Tibial nerve (tissue), 4 donors: ENCODE measurements around the gene SHB.

Experiments
- EP300 ChIP-seq, 2 donors: sonication (generic); formaldehyde crosslinking; IDR thresholded peaks; one replicate each; pipeline ENCODE4 v1.6.1; 2017; ENCODE audit warnings: antibody characterized with exemption in 2 of 2, mild to moderate bottlenecking in 1 of 2
- POLR2A ChIP-seq, 2 donors: fragments of 450-650 bp; IDR thresholded peaks; one replicate each; pipeline ENCODE4 v1.6.1; 2017; ENCODE audit warnings: antibody characterized with exemption in 2 of 2, mild to moderate bottlenecking in 2 of 2, moderate library complexity in 2 of 2
- TF ChIP-seq, protein P1 (sequence below), 5 experiments: fragments of 200-600 bp in 3 of 5; fragments of 450-650 bp in 2 of 5; sonication (generic) in 3 of 5; IDR thresholded peaks; one replicate each; pipeline ENCODE4 v1.5.1; 2016 to 2019; ENCODE audit warnings: antibody characterized with exemption in 5 of 5, mild to moderate bottlenecking in 3 of 5, moderate library complexity in 2 of 5

DNA sequence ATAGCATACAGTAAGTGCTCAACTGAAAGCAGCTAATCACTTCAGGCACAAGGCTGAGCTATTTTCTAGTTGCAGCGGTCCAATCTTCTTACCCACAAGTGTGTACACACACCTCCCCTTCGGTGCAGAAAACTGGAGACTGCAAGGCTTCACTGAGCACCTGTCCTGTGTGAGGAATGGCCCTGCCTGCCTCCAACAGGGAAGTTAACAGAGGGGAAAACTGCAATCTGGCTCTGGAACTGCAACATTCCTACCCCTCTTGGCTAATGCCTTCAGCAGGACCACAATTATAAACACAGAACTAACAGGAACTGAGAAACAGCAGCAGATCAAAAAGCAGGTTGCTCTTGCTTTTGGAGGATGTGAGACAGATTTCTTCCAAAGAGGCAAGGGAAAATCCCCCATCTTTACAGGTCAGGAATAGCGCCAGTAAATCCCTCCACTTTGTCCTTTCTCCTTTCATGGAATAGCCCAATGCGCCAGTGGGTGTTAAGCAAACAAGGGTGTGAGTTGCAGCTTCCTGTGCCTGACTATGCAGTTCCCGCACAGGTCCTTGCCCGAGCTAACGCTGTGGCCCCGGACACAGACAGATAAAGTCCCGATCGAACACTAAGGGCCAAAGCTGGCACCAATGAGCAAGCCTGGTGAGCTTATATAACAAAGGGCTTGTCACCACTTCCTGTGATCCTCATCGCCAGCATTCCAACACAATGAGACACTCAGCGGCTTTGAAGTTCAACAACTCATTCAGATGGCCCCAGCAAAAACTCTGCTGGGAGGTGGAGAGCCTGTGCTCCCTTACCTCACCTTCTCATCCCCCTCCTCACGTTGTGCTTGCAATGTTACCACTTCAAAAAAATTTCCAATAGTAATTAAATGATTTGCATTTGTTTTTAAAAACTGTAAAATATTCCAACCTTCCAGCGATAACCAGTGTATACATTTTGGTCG, 21.5 kb downstream of the SHB start:
- TF ChIP-seq, protein P1, sequence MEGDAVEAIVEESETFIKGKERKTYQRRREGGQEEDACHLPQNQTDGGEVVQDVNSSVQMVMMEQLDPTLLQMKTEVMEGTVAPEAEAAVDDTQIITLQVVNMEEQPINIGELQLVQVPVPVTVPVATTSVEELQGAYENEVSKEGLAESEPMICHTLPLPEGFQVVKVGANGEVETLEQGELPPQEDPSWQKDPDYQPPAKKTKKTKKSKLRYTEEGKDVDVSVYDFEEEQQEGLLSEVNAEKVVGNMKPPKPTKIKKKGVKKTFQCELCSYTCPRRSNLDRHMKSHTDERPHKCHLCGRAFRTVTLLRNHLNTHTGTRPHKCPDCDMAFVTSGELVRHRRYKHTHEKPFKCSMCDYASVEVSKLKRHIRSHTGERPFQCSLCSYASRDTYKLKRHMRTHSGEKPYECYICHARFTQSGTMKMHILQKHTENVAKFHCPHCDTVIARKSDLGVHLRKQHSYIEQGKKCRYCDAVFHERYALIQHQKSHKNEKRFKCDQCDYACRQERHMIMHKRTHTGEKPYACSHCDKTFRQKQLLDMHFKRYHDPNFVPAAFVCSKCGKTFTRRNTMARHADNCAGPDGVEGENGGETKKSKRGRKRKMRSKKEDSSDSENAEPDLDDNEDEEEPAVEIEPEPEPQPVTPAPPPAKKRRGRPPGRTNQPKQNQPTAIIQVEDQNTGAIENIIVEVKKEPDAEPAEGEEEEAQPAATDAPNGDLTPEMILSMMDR (IDR thresholded peaks at IDR 0.05) = no peak
- TF ChIP-seq POLR2A (IDR thresholded peaks at IDR 0.05) (no peak), EP300 (IDR thresholded peaks at IDR 0.05) (peak in 1 of 2 donors; percentile 36)
